HG02973 (cell line): ENCODE data around the gene TBC1D10A.

Source experiments
- ATAC-seq: cut with Tn5 transposase; IDR thresholded peaks from one replicate; pipeline ENCODE4 v1.9.1; 2021; ENCODE audit warnings: moderate library complexity; ENCODE audit not compliant: unreplicated experiment

Gene TBC1D10A

DNA sequence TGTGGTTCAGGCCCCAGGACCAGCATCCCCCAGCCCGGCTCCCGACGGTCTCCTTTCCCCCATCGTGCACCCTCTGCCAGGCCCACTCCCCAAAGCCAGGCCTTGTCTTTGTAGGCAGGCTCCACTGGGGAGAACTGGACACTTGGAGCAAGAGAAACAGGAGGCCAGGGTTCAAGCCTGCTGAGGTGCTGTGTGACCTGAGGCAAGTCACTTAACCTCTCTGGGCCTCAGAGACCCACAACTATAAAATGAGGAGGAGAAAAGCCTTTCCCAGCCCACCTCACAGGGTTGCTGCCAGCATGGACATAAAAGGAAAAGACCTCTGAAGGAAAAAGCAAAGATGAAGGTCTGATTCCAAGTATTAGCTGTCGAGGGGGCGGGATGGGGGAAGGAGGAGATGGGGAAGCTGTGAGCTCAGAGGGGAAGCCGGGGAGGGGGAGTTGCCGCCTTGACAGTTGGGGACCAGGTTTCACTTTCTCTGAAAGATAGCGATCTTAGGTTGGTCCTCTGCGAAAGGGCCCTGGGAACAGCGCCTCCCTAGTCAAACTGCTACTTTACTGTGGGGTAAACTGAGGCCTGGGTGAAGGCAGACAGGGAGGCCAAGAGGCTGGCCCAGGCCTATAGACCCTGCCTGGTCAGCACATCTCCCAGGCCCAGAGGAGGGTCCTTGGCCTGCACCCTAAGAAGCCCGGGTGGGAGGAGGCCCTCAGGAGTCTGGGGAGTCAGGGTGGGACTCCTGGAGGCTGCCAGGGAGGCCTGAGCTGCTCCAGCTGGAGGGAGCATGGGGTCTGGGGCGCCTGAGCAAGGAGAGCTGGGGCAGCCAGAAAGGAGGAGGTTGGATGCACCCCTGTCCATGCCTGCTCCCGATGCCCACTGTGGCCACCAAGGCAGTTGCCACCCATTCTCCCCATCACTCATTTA lies 59.1 kb downstream of the TBC1D10A start:
- ATAC-seq, result no peak

DNA sequence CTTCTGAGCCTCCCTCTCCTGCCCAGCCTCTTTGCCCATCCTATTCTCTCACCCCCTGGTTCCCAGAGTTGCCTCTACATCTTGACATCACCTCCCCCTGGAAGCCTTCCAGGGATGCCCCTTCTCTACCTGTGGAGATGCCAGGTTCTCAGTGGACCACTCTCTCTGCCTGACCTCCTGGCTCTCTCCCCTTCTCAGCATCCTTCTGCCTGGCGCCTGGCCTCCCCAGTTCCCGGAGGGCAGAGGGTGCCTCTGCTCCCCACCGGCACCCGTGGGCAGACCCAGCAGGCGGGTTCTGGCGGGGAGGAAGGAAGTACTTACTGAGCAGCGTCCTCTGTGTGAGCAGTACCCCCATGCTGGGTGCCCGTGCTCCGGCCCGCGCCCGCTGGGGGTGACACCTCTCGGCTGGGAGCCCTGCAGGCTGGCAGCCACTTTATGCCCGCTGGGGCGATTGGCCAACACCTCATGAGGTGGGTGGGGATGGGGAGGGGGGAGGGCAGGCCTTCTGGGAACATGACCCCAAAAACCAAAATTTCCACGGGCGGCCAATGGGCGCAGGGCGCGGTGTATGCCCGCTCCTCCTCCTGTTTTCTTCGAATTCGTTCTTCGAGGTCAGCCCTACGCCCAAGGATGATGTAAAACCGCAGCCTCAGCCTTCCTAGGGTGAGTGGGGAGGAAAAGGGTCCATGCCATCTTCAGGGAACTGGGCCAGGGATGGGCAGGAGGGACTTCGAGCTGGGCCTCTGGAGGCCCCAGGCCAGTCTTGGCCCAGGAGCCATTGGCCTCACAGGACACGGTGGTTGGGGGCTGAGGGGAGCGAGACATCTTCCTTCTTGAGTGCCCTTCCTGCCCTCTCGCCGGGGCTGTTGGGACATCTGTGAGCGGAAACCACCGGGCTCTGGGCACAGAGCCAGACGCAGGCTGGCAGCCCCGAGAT lies 60.0 kb downstream of the TBC1D10A start, which contains the start of gene OSM:
OSM (minus strand) TSS at position 407 of the 937 bp plus-strand sequence; CDS start at position 355, 52 bp downstream.
- no peak for ATAC-seq

DNA sequence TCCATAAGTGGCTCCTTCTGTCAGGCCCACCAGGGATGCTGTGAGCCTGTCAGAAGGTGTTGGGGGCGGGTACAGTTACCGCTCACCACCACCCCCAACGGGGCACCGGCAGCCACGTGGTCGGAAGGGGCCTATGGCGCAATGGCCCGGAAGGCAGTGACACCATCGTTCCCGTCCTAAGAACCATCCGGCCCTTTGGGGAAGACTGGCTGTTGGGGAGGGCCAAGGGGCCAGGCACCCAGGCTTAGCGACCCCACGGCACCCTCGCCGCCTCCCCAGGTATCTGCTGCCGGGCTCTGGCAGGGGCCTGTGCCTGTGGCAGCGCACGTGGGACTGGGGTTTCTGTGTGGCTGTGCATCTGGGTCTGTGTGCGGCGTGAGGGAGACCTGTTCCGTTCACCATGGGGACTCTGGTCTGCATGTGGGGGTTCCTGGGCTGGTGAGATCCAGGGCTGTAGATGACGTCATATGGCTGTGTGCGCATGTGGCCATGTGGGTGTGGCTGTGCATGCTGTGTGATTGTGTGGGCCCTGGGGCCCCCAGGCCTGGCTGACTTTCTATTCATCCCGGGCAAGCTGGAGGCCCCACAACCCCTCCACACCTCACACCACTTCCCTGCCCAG lies 60.8 kb downstream of the TBC1D10A start:
- ATAC-seq, result peak; percentile 50

DNA sequence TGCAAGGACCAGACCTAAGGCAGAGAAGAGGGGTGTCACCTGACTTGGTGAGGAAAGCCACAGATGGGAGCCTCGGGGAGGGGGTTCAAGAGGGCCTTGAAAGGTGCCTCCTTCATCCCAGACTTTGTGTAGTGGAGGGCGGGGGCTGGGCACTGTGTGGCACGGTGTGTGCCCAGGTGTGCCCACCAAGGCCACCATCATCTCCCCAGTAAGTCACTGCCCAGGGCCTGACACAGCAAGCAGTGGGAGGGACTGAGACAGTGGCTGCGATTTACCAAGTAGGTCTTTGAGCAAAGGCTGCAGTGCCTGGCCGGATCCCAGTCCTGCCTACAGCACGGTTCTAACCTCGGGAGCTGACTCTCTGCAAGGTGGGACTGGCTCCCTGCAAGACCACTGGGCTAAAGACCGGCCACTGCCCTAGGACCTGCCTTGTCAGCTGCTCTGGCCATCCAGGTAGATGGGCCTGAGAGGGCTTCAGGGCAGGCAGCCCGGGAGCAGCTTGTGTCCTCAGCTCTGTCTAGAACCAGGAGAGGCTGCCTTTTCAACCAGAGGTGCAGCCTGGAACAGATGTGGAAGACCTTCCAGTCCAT lies 61.5 kb downstream of the TBC1D10A start:
- ATAC-seq, result no peak

DNA sequence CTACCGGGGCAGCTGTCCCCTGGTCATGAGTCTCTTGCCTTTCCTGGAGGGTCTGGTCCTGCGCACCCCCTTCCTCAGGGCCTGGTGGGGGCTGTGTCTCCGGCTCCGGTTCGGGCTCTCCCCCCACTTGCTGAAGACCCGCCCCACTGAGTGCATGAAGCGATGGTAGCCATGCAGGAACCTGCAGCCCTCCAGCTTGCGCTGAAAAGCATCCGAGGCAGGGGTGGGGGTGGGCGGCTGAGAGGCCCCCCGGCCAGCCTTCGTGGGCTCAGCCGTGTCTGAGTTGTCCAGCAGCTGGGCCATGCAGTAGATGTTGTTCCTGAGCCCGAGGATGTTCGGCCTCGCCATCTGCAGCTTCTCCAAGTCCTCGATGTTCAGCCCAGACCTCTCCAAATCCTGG lies 62.9 kb downstream of the TBC1D10A start:
- ATAC-seq, result no peak

DNA sequence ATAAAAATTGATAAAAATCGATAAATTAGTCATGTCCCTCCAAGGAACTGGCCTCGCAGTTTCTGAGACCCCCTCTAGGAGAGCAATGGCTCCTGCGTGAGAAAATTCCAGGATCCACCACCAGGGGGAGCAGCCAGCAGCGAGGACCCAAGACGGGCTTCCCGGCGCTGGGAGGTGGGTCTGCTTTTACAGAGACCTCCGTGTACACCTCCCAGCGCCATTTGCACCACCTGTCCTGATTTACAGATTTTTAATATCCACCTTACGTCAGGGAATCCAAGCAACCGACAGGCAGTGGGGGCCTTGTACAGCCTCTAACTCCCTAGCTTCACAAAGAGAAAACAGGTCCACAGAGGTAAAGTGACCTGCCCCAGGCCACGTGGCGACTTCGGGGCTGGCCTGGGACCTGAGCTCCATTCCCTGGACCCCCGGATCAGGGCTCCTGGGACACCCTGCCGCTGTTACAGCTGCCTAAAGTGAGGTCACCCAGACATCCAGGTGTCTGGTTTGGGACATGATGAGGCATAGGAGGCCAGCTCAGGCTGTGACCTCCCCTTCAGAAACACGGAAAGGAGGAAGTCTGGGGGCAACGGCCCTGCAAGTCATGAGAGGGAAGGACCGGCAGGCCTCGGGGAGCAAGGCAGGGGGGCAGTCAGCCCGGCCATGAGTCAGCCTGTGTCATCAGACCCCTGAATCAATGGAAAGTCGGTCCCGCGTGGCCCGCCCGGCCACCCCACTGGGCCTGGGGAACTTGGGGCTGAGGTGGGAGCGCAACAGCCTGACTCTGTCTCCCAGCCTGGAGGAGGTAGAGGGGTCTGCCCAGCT lies 63.6 kb downstream of the TBC1D10A start:
- no peak for ATAC-seq

DNA sequence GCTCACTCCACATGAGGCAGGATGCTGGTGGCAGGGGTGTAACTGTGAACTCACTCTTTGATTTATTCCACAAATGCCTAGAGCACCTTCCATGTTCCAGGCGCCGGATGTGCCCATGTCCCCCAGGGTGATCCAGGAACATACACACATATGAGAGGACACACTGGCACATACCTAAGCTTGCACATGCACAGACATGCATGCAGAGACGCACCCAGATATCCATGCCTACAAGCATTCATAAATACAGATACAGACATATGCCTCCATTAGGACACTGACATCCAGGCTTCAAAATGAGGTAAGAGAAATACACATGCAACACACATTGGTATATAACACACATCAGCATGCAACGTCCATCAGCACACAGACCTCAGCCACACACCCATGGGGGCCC lies 64.6 kb downstream of the TBC1D10A start:
- ATAC-seq, result no peak

DNA sequence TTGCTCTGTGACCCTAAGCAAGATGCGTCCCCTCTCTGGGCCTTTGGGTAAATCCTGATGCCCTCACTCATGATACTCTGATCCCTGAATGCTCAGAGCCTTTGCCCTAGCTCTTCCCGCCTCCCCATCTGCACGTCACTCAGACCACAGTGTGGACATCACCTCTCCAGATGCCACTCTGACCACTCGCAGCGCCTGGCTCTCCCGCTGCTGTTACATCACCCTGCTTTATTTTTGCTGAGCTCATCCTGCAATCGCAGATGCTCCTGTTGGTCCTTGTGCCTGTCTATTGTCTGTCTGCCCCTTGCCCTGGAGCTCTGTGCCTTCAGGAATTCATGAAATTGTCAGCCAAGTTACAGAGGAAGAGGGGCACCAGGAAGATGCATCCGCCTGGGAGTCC lies 65.6 kb downstream of the TBC1D10A start:
- ATAC-seq, result no peak

DNA sequence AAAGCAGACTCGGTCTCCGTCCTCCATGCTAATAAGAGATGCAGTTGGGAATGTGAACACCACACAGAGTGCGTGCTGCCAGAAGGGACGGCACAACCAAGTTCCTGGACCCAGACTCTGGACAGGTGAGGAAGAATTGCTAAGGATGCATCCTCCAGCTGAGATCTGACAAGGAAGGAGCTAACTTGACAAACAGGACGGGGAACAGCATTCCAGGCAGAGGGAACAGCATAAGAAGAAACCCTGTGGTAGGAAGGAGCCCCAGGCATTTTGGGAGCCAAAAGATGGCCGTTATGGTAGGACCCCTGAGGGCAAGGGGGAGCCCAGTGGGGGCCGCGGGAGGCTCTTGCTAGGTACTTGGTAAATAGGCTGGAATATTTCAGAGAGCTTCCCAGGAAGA lies 66.1 kb downstream of the TBC1D10A start:
- ATAC-seq, result no peak

DNA sequence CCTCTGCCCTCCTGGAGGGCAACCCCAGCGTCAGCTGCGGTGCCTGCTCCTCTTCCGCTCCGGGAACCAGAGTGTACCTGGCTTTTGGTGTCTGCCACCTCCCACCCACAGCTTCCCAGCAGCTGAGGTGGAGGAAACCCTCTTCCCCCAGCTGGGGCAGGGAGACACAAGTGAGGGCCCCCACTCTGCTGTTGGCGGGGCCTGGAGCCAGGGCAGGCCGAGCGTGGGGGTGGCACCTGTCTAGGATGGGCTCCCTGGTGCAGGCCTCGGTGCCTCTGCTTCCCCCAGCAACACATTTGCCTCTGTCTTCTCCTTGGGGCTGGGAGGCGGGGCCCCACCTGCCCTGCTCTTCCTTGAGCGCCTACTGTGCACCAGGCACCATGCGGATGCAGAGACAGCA lies 66.5 kb downstream of the TBC1D10A start:
- ATAC-seq, result no peak

DNA sequence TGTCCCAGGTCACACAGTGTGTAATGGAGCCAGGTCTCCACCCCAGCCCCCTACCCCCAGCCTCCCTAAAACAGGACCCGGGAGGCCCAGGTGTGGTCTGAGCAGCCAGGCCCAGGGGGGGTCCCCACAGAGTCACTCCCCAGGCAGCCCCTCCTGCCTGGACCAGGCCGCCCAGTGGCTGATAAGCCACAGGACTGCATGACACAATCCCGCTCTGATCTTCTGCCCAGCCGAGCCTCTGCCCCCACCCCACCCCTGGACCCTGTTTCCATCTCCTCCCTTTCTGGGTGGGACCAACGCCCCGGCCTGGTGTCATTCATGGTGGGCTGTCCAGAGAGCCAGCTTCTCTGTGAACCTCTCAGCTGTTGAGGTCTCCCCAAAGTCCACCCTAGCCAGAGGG lies 72.4 kb downstream of the TBC1D10A start:
- ATAC-seq, result no peak

DNA sequence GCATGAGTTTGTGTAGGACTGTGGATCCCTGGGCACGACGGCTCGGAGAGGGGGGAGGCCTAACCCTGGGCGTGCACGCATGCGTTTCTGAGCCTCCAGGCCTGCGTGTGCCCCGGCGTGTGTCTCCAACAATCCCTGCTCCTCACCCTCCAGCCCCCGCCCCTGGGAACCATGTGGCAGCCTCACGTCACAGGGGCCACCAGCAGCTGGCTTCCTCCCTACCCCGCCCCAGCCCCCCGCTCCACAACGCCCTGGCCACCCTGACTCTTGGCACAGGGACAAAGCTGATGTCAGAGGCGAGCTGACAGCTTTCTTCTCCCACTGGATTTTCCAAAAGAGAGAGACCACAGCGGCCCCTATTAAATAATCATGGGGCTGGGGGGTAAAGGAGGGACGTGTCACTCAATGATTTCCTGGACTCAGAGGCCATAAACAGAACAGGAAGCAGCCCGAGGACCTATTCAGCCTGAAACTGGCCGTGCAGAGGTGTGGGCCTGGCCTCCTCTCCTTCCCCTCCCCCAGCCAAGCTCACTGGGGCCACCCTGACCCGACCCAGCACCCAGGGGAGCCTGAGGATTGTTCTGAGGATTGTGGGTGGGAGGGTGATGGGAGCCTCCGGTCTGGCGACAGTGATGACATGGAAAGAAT lies 73.4 kb downstream of the TBC1D10A start:
- no peak for ATAC-seq

DNA sequence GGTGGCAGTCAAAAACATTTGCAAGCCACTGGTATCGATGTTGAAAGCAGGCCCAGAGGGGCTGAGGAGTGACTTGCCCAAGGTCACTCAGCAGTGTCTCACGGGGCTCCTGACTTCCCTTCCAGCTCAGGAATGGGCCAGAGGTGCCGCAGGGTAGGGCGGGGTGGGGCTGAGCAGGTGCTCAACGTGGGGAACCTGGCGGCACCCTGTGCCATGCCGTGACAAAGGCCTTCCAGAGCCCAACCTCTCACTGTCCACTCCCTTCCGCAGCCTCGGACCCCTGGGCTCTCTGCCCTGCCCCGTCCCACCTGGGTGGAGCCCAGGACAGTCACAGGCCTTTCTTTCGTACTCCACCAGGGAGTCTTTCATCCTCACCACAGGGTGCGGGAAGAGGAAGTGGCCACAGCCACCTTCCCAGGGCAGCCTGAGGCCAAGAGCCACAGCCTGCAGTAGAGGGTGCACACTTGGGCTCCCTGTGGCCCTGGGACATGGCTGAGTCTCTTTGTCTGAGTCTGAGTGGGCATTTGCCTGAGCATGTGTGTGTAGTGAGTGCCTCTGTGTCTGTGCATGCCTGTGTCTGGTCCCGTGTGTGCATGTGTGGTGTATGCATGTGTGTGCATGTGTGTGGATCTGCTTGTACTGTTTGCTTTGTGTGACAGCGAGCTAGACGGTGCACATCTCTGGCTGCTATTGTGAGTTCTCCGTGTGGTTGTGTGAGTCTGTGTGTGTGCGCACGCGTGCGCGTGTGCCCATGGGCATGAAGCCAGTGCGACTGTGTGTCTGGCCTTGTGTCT lies 74.1 kb downstream of the TBC1D10A start:
- ATAC-seq, result no peak

DNA sequence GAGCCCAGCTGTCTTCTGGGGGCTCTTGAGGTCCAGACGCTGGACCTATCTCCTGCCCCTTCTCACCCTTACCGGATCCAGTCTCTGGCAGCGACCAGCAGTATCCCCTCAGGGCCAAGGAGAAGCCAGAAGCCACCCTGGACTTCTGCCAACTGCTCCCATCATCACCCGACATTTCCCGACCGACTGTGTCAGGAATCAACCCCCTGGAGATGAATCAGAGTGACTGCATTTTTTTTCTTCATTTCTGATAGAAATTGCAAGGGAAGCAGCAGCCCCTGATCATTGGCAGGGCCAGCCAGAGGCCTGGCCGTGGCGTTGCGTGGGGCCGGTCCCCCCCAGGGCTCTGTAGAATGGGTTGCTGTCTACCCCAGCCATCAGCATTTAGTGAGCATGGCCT lies 75.0 kb downstream of the TBC1D10A start:
- ATAC-seq, result no peak

DNA sequence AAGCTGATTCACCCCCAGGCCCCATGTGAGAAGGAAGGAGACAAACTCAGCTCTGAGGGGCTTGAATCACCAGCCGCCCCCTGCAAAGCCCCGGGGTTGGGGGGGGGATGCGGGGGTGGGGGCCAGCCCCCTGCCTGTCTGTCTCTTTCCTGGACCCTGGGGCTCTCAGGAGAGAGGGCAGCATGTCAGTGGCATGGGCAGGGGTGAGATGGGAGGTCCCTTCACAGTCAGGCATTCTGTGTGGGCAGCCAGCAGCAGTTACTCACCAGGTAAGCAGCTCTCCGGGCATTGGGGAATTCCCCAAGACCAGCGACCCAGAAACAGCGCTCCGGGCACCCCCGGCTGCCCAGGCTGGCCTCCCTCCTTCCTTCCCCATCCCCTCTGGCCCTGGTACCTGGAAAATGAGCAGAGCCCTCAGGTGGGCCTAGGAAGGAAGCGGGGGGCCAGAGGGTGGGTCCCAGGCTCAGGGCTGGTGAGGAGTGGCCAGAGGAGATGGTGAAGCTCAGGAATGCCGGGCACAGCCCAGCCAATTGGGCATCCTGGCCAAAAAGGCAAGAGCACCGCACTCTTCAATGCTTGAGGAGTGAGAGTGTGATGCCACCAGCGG lies 76.0 kb downstream of the TBC1D10A start:
- ATAC-seq, result no peak

DNA sequence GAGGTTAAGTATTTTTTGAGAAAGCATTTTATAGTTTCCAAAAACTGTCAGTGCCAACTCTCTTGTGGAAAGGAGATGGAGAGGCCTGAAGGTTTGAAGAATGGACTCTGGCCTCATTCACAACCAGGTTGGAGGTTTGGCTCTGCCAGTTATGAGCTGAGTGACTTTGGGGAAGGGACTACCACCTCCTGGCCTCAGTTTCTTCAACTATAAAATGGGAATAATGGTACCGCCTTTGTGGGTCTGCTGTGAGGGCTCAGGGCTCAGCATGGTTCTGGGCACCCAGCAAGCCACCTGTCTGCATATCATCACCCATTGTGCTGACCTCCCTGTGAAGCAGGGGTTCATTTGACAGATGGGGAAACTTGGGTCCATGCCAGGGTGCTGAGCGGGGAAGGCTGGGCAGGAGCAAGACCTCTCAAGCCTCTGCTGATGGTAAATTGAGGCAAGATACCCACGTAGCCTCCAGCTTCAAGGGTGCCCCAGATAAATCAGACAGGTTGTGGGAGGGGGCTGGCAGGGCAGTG lies 76.6 kb downstream of the TBC1D10A start:
- ATAC-seq, result no peak

DNA sequence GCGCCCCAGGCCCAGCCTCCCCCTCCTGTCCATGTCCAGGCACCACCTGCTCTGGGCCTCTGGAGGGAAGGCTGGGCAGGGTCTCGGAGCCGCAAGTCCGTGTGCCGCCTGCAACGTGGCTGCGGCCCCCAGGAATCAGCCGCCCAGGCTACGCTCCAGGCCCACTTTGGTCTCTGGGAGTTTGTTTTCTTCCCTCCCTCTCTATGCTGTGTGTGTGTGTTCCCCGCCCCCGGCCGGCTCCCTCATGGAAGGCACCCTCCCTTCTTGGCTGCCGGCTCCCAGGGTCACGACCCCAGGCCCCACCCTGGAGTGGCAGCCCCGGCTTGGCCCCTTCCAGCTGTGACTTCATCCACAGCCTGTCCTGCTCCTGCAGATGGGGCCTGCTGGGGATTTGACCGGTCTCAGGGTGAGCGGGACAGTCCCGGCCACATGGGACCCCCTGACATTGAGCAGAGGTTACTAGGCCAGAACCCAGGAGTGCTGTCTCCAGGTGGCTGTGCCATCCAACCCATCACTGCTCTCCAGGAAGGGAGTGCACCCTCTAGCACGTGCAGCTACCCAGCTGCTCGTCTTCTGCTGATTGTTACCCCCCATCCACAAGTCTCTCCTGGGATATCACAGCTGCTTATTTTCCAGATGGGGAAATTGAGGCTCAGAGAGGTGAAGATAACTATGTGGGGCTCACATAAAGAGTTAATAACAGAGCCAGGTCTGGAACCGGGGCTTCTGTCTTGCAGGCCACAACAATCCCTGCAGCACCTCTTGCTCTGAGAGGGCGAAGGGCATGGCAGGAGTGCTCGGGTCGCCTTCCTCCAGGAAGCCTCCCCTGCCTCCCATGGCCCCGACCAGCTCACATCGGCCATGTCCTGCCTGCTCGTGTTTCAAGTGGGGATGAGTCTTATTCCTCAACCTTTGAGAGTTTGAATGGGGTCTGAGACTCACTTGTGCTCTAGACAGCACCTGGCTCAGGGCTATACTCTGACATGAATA lies 77.4 kb downstream of the TBC1D10A start:
- ATAC-seq, result no peak
